Measurements from ENCODE around the gene MEGF11.

- TF ChIP-seq CTCF (IDR thresholded peaks at IDR 0.05), result no peak
- TF ChIP-seq POLR2A (IDR thresholded peaks at IDR 0.05), result no peak
These were observed 214.3 kb downstream of the MEGF11 start for GRCh38 chr15:66039117-66039871.
